Liver (tissue), 9 donors: Measurements from ENCODE around the gene CHST5. TPM values are rescaled to one million over a fixed set of nuclear protein-coding genes. Genes with fewer than 3 reads are reported as not detected.

Source experiments
- DNase-seq: peaks from one replicate; pipeline ENCODE4 v3.0.0-alpha.2; 2017; ENCODE audit warnings: low spot score
- H3K27ac ChIP-seq, 2 donors: one replicate each; pipeline ENCODE4 v1.7.0; 2013; ENCODE audit warnings: inconsistent platforms in 2 of 2, low read length in 2 of 2, control low read depth in 1 of 2, low read depth in 1 of 2, mild to moderate bottlenecking in 1 of 2
- H3K27me3 ChIP-seq, 4 donors: one replicate each; pipeline versions ENCODE4 v1.6.1 to v1.7.0; 2013; ENCODE audit warnings: low read length in 3 of 4, inconsistent platforms in 1 of 4, mild to moderate bottlenecking in 1 of 4, moderate library complexity in 1 of 4; ENCODE audit not compliant: control insufficient read depth in 4 of 4, insufficient read depth in 4 of 4
- H3K36me3 ChIP-seq, 4 donors: one replicate each; pipeline versions ENCODE4 v1.6.1 to v1.7.0; 2013; ENCODE audit warnings: low read length in 3 of 4, mild to moderate bottlenecking in 3 of 4, low read depth in 1 of 4, moderate library complexity in 1 of 4; ENCODE audit not compliant: control insufficient read depth in 4 of 4, insufficient read depth in 3 of 4
- H3K4me1 ChIP-seq, 4 donors: one replicate each; pipeline versions ENCODE4 v1.6.1 to v1.7.0; 2013; ENCODE audit warnings: low read length in 3 of 4, mild to moderate bottlenecking in 3 of 4, moderate library complexity in 1 of 4; ENCODE audit not compliant: control insufficient read depth in 4 of 4, insufficient read depth in 4 of 4
- H3K4me3 ChIP-seq, 3 donors: one replicate each; pipeline versions ENCODE4 v1.6.1 to v1.7.0; 2013; ENCODE audit warnings: low read length in 3 of 3, control low read depth in 1 of 3, low read depth in 1 of 3, mild to moderate bottlenecking in 1 of 3
- H3K9ac ChIP-seq, 2 donors: one replicate each; pipeline ENCODE4 v1.7.0; 2013; ENCODE audit warnings: low read length in 2 of 2, mild to moderate bottlenecking in 2 of 2, moderate library complexity in 2 of 2, control low read depth in 1 of 2, low read depth in 1 of 2
- H3K9me3 ChIP-seq, 4 donors: one replicate each; pipeline versions ENCODE4 v1.6.1 to v1.7.0; 2013; ENCODE audit warnings: low read length in 3 of 4; ENCODE audit not compliant: control insufficient read depth in 4 of 4
- ATF3 ChIP-seq: IDR thresholded peaks from 2 replicates; pipeline ENCODE4 v1.6.1; 2016; ENCODE audit warnings: antibody characterized with exemption
- CTCF ChIP-seq: fragments of 150-350 bp; IDR thresholded peaks from 2 replicates; pipeline ENCODE4 v1.5.1; 2017; ENCODE audit warnings: improper control_type of control experiment, low read depth, low read length; ENCODE audit not compliant: missing input control
- EGR1 ChIP-seq, 2 donors: IDR thresholded peaks; 2 replicates each; pipeline ENCODE4 v1.6.1; 2016 to 2018; ENCODE audit warnings: antibody characterized with exemption in 2 of 2, low read depth in 2 of 2
- FOXA1 ChIP-seq: IDR thresholded peaks from 2 replicates; pipeline ENCODE4 v1.6.1; 2016; ENCODE audit warnings: antibody characterized with exemption
- FOXA2 ChIP-seq: IDR thresholded peaks from 2 replicates; pipeline ENCODE4 v1.6.1; 2016; ENCODE audit warnings: antibody characterized with exemption
- GABPA ChIP-seq, 2 donors: IDR thresholded peaks in 1 of 2; conservative IDR thresholded peaks in 1 of 2; 2 replicates each; pipeline ENCODE4 v1.6.1; 2016; ENCODE audit warnings: antibody characterized with exemption in 2 of 2, mild to moderate bottlenecking in 1 of 2, moderate library complexity in 1 of 2
- HNF4A ChIP-seq, 2 donors: conservative IDR thresholded peaks; 2 replicates each; pipeline ENCODE4 v1.6.1; 2016; ENCODE audit warnings: antibody characterized with exemption in 2 of 2, mild to moderate bottlenecking in 2 of 2
- HNF4G ChIP-seq: IDR thresholded peaks from 2 replicates; pipeline ENCODE4 v1.6.1; 2016; ENCODE audit warnings: antibody characterized with exemption
- JUND ChIP-seq, 2 donors: IDR thresholded peaks; 2 replicates each; pipeline ENCODE4 v1.6.1; 2016; ENCODE audit warnings: antibody characterized with exemption in 2 of 2
- MAX ChIP-seq: IDR thresholded peaks from 2 replicates; pipeline ENCODE4 v1.6.1; 2016; ENCODE audit warnings: antibody characterized with exemption
- RAD21 ChIP-seq, 2 donors: IDR thresholded peaks; 2 replicates each; pipeline ENCODE4 v1.6.1; 2016; ENCODE audit warnings: antibody characterized with exemption in 2 of 2, mild to moderate bottlenecking in 2 of 2
- REST ChIP-seq: IDR thresholded peaks from 2 replicates; pipeline ENCODE4 v1.6.1; 2016; ENCODE audit warnings: antibody characterized with exemption, mild to moderate bottlenecking
- RXRA ChIP-seq, 2 donors: IDR thresholded peaks; 2 replicates each; pipeline ENCODE4 v1.6.1; 2017 to 2018; ENCODE audit warnings: antibody characterized with exemption in 2 of 2, mild to moderate bottlenecking in 1 of 2
- SP1 ChIP-seq: IDR thresholded peaks from 2 replicates; pipeline ENCODE4 v1.6.1; 2018; ENCODE audit warnings: antibody characterized with exemption, mild to moderate bottlenecking
- TAF1 ChIP-seq: conservative IDR thresholded peaks from 2 replicates; pipeline ENCODE4 v1.6.1; 2016; ENCODE audit warnings: antibody characterized with exemption, mild to moderate bottlenecking
- YY1 ChIP-seq: IDR thresholded peaks from 2 replicates; pipeline ENCODE4 v1.6.1; 2016; ENCODE audit warnings: antibody characterized with exemption, mild to moderate bottlenecking
- WGBS: extraction: QIAGEN DNeasy Blood & Tissue Kit; methylation state at CpG from one replicate; pipeline ENCODE4 v1.1.7; 2013; 5-methylcytosine and 5-hydroxymethylcytosine counted together
- polyA plus RNA-seq, 2 donors: library from polyadenylated mRNA; stranded (reverse) in 1 of 2; unstranded in 1 of 2; fragments of 200-250 nt in 1 of 2; fragments of >200 nt in 1 of 2; fragmentation: Nextera tagmentation in 1 of 2; extraction: Ambion mirVana in 1 of 2; gene quantifications; one replicate each; pipeline versions ENCODE4 v1.2.1 to v1.2.3, GENCODE V29; 2013 to 2015
- total RNA-seq, 2 donors: library from RNA; depleted of rRNA; stranded (reverse); fragments of >200 nt; gene quantifications; one replicate each; pipeline ENCODE4 v1.2.3, GENCODE V29; 2014
- donor health status: healthy.
- donor health status: healthy.
- donor health status: healthy.
- donor health status: healthy.
- donor health status: healthy.

Gene CHST5
- total and polyA plus RNA-seq, 4 donors, result not detected

GRCh38 chr16:75559564-75560372 lies 23.9 kb upstream of the CHST5 start:
- no peak for TF ChIP-seq HNF4G
- TF ChIP-seq ATF3, result no peak
- no peak for TF ChIP-seq HNF4A (conservative IDR thresholded peaks at IDR 0.05)
- no peak for TF ChIP-seq YY1
- H3K36me3 ChIP-seq, result no peaks in the 10 kb centered on the region
- H3K4me3 ChIP-seq, result no peak overlapping the region
- DNase-seq, result no peak
- 67% methylated on average over 10 of the region's 10 CpGs for WGBS
- no peak overlapping the region for H3K9ac ChIP-seq
- H3K27me3 ChIP-seq, result no peaks in the 10 kb centered on the region
- peaks cover 0 to 14% (median 9%) of the 10 kb centered on the region in 4 donors for H3K4me1 ChIP-seq
- H3K9me3 ChIP-seq, result no peaks in the 10 kb centered on the region
- no peak overlapping the region for H3K27ac ChIP-seq

GRCh38 chr16:75558846-75559401 lies 23.0 kb upstream of the CHST5 start:
- WGBS, result 81% methylated on average over 2 of the region's 2 CpGs
- H3K27ac ChIP-seq, result no peak overlapping the region
- H3K9me3 ChIP-seq, result no peaks in the 10 kb centered on the region
- no peak for DNase-seq
- TF ChIP-seq SP1 (no peak), REST (no peak), YY1 (no peak), RAD21 (IDR thresholded peaks at IDR 0.05) (no peak), FOXA1 (no peak), MAX (no peak), RXRA (IDR thresholded peaks at IDR 0.05) (no peak)
- H3K27me3 ChIP-seq, result no peaks in the 10 kb centered on the region
- no peaks in the 10 kb centered on the region for H3K36me3 ChIP-seq
- no peak overlapping the region for H3K4me3 ChIP-seq
- peaks cover 0 to 14% (median 9%) of the 10 kb centered on the region in 4 donors for H3K4me1 ChIP-seq
- H3K9ac ChIP-seq, result no peak overlapping the region

GRCh38 chr16:75556431-75556950 lies 20.6 kb upstream of the CHST5 start:
- Histone ChIP-seq H3K27me3 (no peaks in the 10 kb centered on the region), H3K9ac (peak overlapping the region in 1 of 2 donors; percentile 58), H3K27ac (peak overlapping the region; percentile 33 to 55), H3K4me1 (peaks cover 0 to 14% (median 9%) of the 10 kb centered on the region in 4 donors), H3K4me3 (peak overlapping the region in 2 of 3 donors; percentile 59 to 83), H3K36me3 (no peaks in the 10 kb centered on the region), H3K9me3 (no peaks in the 10 kb centered on the region)
- no peak for DNase-seq
- 57% methylated on average over 16 of the region's 16 CpGs for WGBS
- no peak for TF ChIP-seq EGR1 (IDR thresholded peaks at IDR 0.05; ENCODE audit: low read depth in 2 of 2)
- no peak for TF ChIP-seq HNF4G
- no peak for TF ChIP-seq GABPA (IDR thresholded peaks at IDR 0.05 in 1 of 2, conservative IDR thresholded peaks at IDR 0.05 in 1 of 2)
- no peak for TF ChIP-seq REST
- no peak for TF ChIP-seq CTCF
- no peak for TF ChIP-seq TAF1
- TF ChIP-seq SP1, result no peak
- no peak for TF ChIP-seq MAX
- no peak for TF ChIP-seq HNF4A (conservative IDR thresholded peaks at IDR 0.05)
- TF ChIP-seq JUND (IDR thresholded peaks at IDR 0.05), result no peak
- no peak for TF ChIP-seq FOXA2
